ENCODE data around the gene PRH1.

- TF ChIP-seq, protein P1, sequence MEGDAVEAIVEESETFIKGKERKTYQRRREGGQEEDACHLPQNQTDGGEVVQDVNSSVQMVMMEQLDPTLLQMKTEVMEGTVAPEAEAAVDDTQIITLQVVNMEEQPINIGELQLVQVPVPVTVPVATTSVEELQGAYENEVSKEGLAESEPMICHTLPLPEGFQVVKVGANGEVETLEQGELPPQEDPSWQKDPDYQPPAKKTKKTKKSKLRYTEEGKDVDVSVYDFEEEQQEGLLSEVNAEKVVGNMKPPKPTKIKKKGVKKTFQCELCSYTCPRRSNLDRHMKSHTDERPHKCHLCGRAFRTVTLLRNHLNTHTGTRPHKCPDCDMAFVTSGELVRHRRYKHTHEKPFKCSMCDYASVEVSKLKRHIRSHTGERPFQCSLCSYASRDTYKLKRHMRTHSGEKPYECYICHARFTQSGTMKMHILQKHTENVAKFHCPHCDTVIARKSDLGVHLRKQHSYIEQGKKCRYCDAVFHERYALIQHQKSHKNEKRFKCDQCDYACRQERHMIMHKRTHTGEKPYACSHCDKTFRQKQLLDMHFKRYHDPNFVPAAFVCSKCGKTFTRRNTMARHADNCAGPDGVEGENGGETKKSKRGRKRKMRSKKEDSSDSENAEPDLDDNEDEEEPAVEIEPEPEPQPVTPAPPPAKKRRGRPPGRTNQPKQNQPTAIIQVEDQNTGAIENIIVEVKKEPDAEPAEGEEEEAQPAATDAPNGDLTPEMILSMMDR (IDR thresholded peaks at IDR 0.05 in 8 of 11, conservative IDR thresholded peaks at IDR 0.05 in 3 of 11) = no peak
- TF ChIP-seq POLR2AphosphoS5 (IDR thresholded peaks at IDR 0.05) = no peak
Measured at GRCh38 chr12:10855807-10856206, 28.2 kb downstream of the PRH1 start.
